Germinal center (tissue), 1 donor: ENCODE measurements around the gene THSD7A.

Source experiments
- DNase-seq: peaks from one replicate; pipeline ENCODE4 v3.0.0; 2012; ENCODE audit warnings: mixed read lengths, low spot score

Gene THSD7A

DNA sequence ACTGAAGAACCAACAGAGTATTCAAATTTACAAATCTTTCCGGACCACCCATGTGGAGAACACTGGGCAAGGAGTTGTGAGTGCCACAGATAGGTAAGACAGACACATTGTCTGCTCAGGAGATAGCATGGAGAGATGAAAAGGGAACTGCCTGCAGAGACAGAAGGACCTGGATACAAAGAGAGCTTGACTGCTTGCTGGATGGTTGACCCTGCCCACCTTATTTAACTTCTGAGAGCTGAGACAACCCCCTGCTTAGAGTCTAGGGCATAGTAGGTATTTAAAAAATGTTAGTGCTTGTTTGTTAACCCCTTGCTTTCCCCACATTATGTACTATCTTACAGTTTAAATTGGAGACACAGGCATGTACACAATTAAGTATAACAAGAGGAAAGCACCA is 314.1 kb downstream of the THSD7A start:
- DNase-seq, result no peak

DNA sequence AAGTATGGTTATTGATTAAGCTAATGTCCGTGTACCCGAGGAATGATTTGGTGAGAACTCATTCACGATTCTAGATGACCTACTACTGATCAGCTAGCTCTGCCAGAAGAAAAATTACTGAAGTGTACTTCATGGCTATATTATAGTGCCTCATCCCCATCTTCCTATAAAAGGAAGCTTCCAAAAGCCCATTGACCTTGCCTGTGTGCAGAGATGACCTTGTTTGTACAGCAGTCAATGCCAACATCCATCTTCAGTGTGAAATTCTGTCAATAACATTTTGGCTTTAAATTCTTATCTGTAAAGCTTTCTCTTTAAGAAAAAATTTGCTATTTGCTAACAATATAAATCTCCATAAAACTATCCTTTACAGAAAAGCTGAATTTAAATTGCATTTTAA is 315.7 kb downstream of the THSD7A start:
- DNase-seq, result no peak

DNA sequence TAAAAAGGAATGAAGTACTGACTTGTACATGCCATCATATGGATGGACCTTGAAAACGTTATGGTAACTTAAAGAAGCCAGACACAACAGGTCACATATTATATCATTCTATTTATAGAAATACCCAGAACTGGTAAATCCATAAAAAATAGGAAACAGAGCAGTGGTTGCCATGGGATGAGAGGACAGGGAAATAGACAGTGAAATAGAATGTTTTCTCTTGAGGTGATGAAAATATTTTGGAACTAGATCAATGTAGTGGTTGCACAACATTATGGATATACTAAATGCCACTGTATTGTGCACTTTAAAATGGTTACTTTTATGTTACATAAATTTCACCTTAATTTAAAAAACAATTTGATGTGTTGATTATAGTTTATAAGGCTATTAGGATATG is 318.5 kb downstream of the THSD7A start:
- no peak for DNase-seq

GRCh38 chr7:11507929-11508328 is 324.1 kb downstream of the THSD7A start:
- DNase-seq, result no peak

- DNase-seq, result no peak
Observed at GRCh38 chr7:11506417-11506816, 325.6 kb downstream of the THSD7A start.

DNA sequence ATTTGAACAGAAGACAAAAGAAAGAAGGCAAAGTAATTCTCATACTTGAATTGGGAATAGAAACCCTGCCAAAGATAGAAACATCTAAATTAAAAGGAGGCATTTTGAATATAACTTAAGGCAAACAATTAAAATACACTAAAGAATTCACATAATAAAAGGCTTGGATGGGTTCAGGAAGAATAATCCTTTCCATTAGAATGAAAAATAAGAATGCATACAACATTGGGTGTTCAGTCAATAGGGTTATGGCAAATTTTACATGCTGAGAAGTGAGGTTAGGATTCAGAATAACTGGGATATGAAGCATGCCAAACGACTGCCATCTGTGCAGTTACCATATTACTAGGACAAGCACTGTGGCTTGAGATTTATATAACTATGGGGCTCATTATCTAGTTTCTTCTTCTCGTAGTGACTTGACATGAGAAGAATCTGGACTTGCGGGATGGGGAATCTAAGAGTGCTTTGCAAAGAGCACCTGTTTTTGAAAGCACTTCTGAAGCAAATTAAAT is 326.5 kb downstream of the THSD7A start:
- no peak for DNase-seq

- no peak for DNase-seq
Observed at GRCh38 chr7:11492307-11492706, 339.7 kb downstream of the THSD7A start.

GRCh38 chr7:11491811-11492210 is 340.2 kb downstream of the THSD7A start:
- DNase-seq, result no peak

DNA sequence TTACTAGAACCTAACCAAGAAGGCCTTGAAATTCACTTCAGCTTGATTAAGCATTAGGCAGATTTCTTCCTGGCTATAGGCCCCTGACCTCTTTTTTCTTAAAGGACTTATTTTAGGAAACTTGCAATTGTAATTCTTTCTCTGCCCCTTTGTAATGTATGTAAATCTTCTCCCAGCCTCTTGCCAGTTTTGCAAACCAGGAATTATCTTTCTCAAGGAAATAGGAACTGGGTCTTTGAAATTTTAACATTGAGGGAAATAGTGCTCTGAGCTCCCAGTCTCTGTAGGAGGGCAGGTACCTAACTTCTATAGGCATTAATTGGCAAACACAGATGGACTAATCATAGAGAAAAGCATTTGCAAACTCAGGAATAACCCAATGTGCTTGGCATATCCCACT is 342.7 kb downstream of the THSD7A start:
- no peak for DNase-seq

- DNase-seq, result no peak
Observed at GRCh38 chr7:11486271-11486670, 345.7 kb downstream of the THSD7A start.

DNA sequence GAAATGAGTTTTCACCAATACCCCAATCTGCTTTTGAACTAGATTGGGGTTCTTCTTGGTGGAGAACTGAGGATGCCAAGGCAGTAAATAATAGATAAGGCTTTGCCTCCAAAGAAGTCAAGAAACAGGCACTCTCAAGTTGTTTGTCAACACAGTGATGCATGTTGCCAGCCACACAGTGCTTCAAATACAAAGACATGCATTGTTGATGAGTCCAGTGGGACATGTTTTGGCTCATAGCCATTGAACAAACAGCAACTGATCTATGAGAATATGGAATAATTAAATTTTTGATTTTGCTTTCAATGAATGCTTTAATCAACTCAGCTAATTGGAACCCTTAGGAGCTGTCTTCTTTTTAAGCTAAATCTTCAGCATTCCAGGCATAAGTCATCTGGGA is 346.4 kb downstream of the THSD7A start:
- DNase-seq, result no peak

DNA sequence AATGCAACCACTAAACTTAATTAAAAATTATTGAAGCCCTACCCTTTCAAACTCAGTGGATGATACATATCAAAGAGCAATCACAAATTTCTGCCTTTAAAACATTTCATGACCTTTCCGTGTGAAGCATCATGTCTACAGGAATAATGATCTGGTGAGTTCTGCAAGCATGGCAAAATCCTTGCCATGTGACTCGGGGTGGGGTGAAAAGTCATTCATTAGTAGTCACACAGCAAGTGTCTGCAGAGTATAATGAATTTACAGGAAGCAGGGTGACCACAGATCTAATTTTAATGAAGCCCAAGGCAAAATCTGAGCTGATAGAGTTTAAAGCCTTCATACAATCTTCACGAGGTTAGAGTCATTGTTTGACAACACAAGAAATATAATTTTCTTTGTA is 351.9 kb downstream of the THSD7A start:
- DNase-seq, result no peak

GRCh38 chr7:11478882-11479281 is 353.1 kb downstream of the THSD7A start:
- DNase-seq, result no peak

- DNase-seq, result no peak
Observed at GRCh38 chr7:11478426-11478825, 353.6 kb downstream of the THSD7A start.

GRCh38 chr7:11474902-11475585 is 357.0 kb downstream of the THSD7A start:
- DNase-seq, result no peak

DNA sequence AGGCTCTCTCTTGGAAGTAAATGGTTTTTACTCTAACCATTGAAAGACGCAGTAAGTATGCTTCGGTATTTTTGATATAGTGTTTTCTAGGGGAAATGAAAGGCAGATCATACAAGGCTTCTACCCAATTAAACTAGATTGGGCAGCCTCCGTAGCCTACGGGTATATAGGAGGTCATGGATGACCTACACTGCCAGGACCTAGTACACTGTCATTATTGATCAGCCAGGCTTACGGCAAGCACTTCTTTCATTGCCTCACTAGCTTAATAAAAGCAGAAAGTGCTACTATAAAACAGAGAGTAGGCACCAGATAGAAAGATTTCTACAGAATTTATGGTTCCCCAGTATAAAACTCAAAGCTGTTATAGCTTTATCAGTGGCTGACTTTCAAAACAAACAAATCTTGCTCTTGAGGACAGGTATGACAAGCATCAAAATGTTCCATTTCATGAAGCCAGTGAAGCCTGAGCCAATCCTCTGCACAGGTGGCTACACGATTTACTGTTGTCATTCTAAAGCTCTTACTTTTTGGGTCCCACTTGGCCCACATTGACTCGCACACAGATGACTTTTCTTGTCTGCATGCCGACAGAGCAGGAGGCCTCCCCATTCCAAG is 358.1 kb downstream of the THSD7A start:
- no peak for DNase-seq

DNA sequence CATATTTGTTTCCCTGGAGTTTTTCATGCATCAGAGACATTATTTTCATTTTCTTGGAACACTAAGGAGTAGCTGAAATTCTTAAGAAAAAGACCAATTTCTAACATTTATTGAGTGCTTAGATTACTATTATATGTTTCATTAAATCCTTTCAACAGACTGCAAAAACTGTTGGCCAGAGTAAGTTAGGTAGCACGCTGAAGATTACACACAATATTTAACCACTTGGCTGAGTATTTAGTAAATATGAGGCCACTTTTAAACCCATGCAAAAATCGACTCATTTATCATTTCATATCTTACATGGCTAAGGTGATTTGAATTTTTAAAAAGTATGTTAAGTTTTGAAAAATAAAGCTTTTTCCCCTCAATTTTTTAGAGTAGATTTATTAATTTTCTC is 358.8 kb downstream of the THSD7A start:
- DNase-seq, result no peak

- DNase-seq, result no peak
Observed at GRCh38 chr7:11472646-11473045, 359.4 kb downstream of the THSD7A start.

- no peak for DNase-seq
Observed at GRCh38 chr7:11471255-11471654, 360.7 kb downstream of the THSD7A start.

- DNase-seq, result no peak
Observed at GRCh38 chr7:11469028-11469745, 362.8 kb downstream of the THSD7A start.

DNA sequence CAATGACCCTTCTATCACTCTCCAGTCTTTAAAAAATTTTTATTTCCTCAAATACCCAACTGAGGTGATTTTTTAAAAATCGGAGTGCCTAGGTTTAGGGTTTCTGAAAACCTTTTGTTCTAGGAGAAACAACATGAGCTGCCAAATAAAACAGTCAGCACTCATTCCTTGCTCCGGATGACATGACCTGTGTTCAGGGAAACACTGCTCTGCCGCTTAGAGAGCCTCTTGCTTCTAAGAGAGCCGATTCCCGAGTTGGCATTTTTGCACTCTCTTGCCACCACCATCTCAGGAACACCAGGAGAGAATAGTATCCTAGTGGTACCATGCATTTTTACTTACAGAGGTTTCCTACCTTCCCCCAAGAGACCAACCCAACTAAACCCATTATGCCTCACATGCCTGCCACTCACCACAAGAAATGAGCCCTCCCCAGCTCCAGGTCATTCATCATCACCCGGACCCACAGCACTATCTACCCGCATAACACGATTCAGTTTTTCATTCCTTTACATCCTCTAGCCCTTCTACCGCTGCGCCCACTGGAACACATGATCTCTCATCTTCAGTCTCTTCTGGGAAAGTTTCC is 365.4 kb downstream of the THSD7A start:
- no peak for DNase-seq

- no peak for DNase-seq
Observed at GRCh38 chr7:11464624-11465023, 367.4 kb downstream of the THSD7A start.

- DNase-seq, result no peak
Observed at GRCh38 chr7:11461946-11462345, 370.1 kb downstream of the THSD7A start.
